NK-92 (cell line): ENCODE data around the gene IL19.
"Not testable (repeated sequence)": the region's sequence is repeated elsewhere in the genome, so short reads cannot be mapped to it uniquely, and the experiment has no call there.

Source experiments
- DNase-seq: peaks from one replicate; lab custom pipeline; 2025; ENCODE audit not compliant: unreplicated experiment; lab: John Stamatoyannopoulos, UW

IL19 gene

DNA sequence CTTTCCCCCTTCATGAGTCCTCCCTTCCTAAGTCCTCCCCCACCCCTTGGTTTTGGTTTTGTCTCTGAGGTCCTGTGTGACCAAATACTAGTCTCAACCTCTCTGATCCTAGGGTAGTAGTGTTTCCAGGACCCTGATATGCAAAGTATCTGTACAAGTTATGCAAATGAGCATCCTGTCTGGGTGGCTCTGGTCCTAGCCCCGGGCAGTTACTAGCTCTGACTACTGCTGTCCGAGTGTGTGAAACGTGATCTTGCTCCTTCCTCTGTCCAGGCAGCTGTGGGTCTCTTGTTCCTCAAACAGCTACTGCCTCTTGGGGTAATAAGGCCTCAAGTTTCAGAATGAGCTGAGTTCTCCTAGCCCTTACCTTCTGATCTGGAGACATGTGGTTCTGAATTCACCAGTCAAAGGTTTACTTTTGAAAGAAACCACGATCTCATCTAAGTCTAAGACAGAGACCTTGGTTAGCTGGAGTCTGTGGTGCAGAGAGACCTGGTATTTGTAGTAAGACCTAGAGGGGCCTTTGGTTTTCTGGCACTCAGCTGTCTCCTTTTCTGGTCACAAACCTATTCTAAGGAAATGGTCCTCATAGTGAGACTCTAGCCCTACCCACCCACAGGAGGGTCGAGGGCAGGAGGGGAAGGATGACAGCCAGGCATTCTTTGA is 31.0 kb upstream of the IL19 start:
- DNase-seq = no peak

DNA sequence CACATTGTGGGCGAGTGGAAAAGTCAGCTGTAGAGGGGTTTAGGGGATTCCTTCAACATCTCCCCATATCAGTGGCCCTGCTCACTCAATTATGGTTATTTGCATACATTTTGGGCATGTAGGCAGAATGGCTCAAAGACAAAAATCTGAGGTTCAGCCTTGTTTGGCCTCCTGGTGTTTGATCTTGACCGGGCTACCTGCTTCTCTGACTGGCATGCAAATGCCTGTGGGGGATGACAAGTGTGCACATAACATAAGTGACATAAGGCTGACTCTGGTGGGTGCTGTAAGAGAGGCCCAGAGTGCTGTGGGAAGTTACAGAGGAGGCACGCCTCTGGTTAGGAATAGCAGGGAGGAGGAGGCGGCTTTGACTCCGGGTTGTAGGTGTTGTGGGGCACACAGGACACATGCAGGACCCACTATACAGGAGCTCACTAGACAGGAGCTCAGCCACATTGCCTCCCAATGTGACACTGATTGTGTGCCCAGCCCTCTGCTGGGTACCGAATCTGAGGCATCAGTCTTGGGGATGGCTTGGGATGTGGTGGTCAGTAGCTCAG is 29.4 kb upstream of the IL19 start:
- DNase-seq = no peak

DNA sequence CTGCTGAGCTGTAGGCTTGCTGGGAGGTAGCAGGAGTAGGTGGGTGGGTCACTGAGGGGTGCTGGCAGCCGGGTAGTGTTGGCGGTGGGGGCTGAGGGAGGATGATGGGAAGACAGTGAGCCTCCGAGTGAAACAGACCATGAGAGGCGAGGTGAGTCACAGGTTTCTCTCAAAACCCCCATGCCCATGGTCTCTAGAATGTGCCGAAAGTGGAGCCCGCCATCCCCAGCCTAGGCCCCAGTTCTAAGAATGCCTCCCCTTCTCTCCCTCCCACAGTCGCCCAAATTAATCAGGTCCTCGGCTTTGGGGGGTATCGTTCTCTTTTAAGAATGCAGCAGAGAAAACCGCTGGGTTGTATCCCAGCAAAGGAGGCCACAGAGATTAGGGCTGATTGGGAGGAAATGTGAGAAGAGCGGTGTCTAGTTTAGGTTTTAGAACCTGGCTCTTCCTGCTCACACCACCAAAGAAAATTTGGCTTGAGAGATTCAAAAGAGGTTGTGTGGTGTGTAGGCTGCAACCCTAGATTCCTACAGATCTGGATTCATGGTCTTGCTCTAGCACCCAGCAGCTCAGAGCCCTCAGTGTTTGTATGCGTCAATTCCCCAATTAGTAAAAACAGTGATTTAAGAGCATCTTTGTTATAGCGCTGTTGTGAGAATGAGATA is 27.7 kb upstream of the IL19 start:
- DNase-seq = no peak

DNA sequence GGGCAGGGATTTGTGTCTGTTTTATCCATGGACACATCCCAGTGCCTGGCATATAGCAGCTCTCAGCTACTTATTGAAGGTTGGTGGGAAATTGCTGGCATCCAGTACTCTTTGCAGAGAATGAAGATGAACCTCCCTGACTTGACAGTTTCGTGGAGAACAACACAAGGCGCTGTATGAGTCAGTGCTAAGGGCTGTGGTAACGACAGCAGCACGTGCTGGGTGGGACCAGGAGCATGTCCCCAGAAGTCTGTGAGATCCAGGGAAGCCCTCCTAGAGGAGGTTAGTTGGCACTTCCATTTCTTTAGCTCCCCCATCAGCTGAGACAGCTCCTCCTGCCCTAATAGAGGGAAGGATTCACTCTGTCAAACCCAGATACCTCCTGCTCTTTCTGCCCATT is 25.9 kb upstream of the IL19 start:
- DNase-seq = no peak

DNA sequence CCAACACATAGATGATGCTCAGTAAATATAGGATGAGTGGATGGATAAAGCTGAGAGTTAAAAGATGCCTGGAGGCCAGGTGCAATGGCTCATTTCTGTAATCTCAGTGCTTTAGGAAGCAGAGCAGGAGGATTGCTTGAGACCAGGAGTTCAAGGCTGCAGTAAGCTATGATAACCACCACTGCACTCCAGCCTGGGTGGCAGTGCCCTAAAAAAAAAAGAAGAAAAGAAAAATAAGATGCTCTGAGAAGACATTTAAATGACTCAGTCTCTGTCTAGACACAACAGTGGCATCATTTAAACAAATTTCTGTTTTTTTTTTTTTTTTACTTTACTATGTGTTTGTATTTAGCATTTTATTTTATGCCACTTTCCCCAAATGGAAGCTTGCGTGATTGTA is 25.3 kb upstream of the IL19 start:
- no peak for DNase-seq

DNA sequence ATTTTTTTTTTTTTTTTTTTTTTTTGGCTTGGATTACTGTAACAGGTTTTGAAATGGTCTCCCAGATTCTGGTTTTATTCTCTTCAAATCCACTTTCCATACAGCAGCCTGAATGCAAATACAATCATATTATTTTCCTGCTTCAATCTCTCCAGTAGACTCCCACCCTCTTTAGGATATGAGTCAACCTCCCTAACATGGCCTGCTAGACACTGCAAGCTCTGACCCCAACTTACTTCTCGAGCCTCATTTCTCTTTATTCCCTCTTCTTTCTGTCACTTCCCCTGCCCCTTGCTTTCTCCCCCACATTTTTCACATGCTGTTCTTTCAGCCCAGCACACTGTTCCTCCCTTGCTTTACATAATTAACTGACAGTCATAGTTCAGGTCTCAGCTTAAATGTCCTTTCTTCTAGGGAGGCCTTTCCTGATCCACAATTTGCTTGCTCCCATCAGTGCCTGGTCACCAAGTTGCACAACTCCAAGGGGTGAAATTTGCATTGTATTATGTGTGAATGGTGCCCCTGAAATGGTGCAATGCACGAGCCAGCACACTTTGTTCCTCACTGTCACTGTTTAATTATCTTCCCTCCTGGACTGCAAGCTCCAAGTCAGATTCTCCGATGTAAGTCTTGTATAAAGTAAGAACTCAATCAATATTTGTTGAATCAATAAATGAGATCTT is 22.1 kb upstream of the IL19 start:
- no peak for DNase-seq

DNA sequence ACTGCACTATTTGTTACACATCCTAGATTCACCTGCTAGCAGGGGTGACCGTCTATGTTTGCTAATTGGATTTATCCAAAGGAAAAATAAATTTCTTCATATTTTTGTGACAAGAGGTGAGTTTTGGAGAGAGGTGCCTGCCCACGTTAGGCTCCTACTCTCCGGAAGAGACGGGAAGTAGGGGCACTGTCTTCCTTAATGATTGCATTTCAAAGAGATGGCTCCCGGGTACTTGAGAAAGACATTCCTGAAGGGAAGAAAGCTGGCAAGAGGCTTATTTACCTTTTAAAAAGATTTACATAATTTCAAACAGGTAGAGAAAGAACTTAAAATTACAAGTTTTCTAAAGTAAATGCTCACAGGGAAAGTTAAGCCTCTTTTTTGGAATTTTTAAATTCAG is 18.7 kb upstream of the IL19 start:
- DNase-seq = no peak

DNA sequence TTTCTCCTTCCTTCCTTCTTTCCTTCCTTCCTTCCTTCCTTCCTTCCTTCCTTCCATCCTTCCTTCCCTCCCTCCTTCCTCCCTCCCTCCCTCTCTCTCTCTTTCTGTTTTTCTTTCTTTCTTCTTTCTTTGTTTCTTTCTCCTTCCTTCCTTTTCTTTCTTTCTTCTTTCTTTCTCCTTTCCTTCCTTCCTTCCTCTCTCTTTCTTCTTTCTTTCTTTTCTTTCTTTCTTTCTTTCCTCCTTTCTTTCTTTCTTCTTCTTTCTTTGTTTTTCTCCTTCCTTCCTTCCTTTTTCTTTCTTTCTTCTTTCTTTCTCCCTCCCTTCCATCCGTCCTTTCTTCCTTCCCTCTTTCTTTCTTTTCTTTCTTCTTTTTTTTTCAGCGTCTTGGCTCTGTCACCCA is 18.1 kb upstream of the IL19 start:
- no peak for DNase-seq

DNA sequence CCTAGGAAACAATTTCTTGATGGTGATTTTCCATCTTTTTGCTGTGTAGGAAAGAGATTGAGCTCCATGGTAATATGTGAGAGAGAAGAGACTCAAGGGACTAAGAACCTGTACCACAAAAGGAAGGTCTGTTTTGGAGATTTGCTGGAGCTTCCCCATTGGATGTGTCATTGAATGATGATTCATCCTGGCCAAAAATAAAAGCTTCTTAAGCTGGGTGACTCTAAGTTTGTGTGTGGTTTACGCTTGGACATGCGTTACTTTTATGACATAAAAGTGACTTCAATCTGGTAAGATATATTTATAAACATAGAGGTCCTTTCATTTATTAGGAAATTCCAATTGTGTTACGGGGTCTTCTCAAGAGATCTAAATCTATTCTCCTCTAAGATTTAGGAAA is 17.4 kb upstream of the IL19 start:
- DNase-seq = no peak

DNA sequence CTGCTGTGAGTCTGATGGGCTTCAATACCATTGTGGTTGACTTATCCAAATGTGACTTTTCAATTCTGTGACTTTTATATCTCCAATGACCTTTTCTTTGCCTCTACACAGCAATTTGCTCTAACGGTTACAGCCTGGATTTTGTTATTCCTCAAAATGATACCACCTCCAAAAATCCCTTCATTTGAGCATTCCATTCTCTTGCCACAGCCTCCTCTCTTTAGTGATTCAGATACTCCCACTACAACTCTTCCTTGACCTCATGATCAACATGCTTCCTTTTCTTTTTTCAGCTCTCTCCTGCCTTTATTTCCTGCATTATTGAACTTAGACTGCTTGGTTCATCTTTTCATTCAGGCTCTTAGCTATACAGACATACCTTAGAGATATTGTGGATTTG is 16.6 kb upstream of the IL19 start:
- DNase-seq = no peak

DNA sequence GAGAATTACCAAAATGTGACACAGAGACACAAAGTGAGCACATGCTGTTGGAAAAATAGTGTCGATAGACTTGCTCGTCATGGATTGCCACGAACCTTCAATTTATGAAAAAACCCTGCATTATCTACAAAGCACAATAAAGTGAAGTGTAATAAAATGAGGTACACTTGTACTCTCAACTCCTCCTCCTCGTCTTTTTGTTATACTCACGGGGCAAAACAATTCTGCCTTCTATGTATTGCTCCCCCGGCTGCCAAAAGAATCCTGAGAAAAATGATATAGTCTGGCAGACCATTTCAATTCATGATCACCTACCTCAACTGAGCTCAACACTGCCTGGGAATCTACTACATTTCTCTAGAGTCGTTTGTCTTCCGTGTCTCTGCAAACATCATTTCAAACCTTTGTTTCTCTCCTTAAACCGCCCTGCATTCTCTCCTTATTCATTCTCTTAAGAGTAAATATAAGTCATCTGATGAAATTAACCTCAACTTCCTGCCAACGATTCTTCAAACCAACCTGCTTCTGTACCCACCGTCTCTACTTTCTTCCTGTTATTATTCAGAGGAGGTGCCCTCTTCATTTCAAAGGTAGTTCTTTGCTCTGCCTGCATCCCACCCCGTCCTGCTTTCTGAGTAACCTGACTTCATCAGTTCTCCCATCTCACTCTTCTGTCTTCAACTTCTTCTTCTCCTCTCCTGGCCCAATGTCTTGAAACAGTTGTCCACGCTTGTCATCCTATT is 12.9 kb upstream of the IL19 start:
- DNase-seq = no peak

DNA sequence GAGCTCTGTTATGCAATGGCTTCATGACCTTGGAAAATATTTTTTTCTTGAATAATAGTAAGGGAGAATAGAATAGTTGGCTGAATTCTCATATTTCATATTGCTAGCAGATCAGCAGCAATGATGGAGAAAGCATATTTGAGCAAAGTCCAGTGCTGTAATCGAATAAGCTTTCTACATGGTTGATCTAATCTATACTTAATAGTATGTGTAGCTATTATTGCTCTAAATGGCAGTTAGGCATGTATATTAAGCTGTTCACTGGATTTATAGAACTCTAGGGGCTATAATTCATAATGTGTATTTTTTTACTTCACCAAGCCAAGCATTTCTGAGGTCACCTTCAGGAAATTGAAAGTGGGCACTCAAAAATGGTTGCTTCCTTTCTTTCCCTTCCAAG is 10.0 kb upstream of the IL19 start:
- DNase-seq = no peak

DNA sequence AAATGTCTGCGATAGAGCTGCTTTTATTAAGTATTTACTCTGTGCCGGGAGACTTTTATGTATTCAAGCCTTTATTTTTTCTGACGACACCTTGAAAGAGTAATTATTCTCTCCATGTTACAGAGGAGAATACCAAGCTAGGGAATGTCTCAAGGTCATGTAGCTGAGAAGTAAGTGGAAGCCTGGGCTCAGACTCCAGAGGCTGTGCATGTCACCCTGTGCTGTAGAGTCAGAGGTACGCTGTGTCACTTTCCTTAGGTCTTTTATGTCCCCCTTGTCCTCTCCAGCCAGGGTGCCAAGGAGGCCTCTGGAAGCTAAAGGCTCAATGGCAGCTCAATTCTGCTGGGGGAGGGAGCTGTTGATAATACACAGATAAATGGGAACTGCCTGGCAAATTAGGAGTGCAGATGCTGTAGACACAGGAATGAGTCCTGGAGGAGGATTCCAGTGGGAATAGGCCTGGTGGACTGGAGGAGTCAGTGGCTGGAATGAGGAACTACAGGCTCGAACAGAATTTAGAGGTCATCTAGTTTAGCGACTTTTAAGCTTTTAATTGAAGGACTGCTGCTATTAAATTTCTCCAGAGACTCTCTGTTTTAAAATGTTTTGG is 9.3 kb upstream of the IL19 start:
- DNase-seq = no peak

DNA sequence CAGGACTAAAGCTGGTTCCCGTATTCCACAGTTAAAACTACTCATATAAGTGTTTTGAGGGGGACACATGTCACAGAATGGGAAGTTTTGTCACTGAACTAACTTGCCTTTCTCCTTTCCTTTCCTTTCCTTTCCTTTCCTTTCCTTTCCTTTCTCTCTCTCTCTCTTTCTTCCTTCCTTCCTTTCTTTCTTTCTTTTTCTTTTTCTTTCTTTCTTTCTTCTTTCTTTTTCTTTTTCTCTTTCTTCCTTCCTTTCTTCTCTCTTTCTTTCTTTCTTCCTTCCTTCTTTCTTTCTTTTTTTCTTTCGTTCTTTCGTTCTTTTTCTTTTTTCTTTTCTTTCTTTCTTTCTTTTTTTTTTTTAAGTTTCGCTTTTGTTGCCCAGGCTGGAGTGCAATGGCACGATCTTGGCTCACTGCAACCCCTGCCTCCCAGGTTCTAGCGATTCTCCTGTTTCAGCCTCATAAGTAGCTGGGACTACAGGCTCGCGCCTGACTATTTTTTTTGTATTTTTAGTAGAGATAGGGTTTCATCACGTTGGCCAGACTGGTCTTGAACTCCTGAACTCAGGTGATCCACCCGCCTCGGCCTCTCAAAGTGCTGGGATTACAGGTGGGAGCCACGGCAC is 7.7 kb upstream of the IL19 start:
- DNase-seq = not testable (repeated sequence)

DNA sequence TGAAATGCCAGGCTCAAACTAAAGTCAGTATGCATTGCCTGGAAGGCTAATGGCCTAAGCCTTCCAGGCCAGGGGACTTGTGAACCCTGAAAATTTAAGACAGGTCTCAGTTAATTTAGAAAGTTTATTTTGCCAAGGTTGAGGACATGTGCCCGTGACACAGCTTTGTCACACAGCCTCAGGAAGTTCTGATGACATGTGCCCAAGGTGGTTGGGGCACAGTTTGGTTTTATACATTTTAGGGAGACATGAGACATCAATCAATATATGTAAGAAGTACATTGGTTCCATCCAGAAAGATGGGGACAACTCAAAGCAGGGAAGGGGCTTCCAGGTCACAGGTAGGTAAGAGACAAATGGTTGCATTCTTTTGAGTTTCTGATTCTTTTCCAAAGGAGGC is 4.8 kb upstream of the IL19 start:
- DNase-seq = not testable (repeated sequence)

DNA sequence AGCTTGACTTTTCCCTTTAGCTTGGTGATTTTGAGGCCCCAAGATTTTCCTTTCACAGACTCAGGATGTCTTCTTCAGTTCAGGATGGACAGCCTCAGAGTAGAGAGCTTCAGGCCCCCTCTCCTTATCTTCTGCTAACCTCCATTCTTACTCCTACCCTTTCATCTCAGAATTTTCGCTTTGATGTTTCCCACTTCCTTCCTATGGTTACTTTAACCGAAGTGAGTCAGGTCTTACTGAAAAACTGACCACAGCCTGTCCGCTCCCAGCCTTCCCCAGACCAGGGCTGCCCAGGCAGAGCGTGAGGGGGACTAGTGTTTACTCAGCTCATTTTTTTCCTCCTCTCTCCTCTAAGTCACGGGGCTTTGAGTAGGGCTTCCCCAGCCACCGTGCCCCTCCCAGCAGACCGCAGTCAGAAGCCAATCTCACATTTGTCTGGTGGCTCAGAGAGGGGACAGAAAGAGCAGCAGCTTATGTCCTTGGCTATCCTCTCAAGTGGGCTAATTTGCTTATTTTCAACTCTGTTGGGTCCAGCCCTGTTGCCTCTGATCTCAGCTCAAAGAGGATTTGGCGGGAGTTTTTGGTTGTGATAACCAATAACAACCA is 4.2 kb upstream of the IL19 start:
- DNase-seq = no peak

DNA sequence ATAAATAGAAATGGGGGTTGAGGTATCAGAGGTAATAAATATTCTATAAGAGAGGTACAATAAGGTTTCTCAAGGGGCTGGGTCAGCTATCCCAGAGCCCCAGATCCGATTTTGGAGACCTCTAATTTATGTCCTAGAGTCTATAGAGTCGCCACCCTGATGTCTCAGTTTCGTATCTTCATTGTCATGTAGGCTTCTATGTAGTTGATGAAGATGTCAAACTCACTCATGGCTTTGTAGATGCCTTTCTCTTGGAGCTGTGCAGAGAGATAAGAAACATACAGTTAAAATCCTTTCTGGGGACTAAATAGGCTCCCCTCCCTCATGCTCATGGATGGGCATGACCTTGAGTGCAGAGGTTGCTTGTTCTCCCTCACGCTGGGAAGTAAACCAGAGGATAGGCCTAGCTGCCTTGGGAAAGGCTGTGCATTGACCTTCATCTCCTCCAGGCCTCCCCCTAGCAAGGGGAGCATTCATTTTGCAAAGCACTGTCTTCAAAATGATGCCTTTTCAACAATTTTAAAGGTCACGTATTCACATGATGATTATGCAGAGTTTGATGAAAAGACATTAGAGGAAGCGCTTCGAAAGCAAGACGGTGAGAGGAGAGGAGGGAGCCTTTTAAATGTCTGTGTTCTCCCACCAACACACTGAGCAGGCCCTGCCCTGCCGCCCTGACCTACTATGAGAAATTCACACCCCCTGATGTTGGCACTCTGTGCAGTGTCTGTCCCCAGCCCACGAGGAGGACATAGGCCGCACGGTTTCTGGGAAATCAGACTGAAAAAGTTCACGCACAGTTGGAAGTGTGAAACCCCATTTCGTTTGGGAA is 1.9 kb upstream of the IL19 start:
- no peak for DNase-seq

DNA sequence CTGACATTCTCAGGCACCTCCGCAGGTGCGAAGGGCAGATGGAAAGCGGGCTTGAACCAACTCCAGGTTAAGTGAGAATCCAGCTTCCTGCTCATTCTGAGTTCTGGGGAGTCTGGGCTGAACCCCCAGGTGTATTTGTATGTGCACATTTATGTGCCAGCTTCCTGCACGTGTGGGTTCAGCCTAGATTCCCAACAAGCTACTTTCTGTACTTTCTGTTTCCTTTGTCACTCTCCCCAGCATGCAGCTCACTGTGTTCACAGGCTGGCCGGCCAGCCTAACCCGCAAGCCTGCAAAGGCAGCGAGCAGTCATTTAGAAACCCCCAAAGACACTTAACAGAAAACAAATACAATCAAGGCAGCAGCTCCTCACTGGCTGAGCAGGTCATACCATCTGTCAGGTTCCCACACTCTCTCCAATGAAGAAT is 1.3 kb upstream of the IL19 start:
- DNase-seq = no peak

DNA sequence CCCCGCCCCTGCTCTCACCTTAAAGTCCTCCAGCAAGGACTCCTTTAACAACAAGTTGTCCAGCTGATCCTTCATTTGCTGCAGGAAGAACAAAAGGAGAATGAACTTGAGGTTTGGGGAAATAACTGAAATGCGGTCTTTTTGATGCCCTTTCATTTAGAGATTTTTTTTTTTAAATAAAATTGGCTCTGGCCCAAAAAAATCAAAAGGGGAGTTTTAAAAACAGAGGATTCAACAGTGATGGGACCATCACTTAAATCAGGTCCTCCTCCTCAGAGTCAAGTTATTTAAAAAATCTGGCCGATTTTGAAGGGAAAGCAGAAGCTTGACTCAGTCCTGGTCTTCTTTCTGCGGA is 742 bp downstream of the IL19 start:
- no peak for DNase-seq
